GM19193 (cell line): ENCODE results near the gene SBK3.

ENCODE experiments used
- POLR2A ChIP-seq: IDR thresholded peaks from 4 replicates; pipeline ENCODE4 v1.6.1; 2011; ENCODE audit not compliant: insufficient read depth, insufficient read length; ENCODE audit errors: extremely low read depth

SBK3 gene

DNA sequence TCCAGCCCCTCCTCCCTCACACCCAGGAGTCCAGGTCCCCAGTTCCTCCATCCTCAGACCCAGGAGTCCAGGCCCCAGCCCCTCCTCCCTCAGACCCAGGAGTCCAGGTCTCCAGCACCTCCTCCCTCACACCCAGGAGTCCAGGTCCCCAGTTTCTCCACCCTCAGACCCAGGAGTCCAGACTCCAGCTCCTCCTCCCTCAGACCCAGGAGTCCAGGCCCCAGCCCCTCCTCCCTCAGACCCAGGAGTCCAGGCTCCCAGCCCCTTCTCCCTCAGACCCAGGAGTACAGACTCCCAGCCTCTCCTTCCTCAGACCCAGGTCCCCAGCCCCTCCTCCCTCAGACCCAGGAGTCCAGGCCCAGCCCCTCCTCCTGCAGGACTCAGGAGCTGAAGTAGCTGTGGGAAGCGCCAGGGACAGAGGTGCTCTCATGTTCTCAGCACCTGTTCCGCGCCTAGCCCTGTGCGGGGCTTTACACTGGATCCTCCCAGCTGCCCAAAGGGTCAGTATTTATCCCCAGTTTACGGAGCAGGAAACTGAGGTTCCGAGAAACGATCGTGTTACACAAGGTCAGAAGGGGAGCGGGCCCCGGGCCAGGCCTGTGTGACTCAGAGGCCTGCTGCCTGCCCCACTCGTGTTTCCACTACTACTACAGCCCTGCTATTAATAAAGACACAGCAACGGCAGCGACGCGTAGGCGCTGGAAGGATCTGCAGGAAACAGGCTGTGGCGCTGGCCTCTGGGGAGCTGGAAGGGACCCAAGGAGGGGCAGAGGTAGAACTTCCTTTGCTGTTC, 1.7 kb upstream of the SBK3 start:
- no peak for TF ChIP-seq POLR2A

- no peak for TF ChIP-seq POLR2A
These were observed 668 bp upstream of the SBK3 start for GRCh38 chr19:55546011-55546410.

GRCh38 chr19:55544776-55545439, 435 bp downstream of the SBK3 start:
- TF ChIP-seq POLR2A: no peak

GRCh38 chr19:55544014-55544413, 1.3 kb downstream of the SBK3 start:
- TF ChIP-seq POLR2A: no peak

DNA sequence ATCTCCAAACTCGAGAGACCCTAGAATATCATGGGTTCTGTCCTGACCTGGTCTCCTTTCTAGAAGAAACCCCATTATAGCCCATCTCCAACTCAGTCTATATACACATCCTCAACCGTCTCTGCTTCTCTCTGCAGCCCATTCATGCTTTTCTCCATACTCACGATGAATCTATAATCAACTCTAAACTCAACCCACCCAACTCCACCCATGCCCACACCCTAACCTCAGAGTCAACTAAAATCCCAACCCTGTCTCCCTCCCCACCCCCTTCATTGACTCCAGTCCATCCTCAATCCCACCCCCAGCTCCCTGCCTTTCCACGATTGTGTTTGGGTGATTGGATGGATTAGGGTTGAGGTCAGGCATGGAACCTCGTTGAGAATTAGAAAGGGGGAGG, 1.8 kb downstream of the SBK3 start:
- TF ChIP-seq POLR2A: no peak

GRCh38 chr19:55542292-55542855, 3.0 kb downstream of the SBK3 start:
- no peak for TF ChIP-seq POLR2A

- no peak for TF ChIP-seq POLR2A
These were observed 4.3 kb downstream of the SBK3 start for GRCh38 chr19:55541091-55541490.

DNA sequence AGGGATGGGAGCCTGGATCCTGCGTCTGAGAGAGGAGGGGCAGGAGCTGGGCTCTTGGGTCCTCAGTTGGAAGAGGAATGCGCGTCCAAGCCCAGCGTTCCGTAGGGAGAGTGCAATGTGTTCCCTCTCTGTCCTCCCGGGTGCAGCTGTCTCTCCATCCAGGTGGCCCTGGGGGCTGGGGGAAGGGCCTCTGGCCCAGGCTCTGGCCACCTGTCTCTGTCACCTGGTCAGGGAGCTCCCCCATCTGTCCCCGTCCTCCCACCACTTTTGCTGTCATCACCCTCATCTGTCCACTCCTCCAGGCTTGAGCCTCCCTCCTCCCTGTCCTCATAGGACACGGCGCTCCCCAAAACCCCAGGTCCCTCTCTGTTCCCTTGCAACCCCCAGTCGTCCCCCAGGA, 4.7 kb downstream of the SBK3 start:
- TF ChIP-seq POLR2A: no peak

GRCh38 chr19:55539090-55539984, 6.0 kb downstream of the SBK3 start:
- TF ChIP-seq POLR2A: no peak

GRCh38 chr19:55538132-55538531, 7.2 kb downstream of the SBK3 start:
- TF ChIP-seq POLR2A: no peak

- TF ChIP-seq POLR2A: no peak
These were observed 7.6 kb downstream of the SBK3 start for GRCh38 chr19:55537741-55538111.

GRCh38 chr19:55536951-55537740, 8.2 kb downstream of the SBK3 start, which contains the start of gene SBK2:
Gene SBK2 (minus strand): TSS chr19:55537133. CDS start chr19:55536294, 839 bp downstream.
- no peak for TF ChIP-seq POLR2A

- TF ChIP-seq POLR2A: no peak
These were observed 9.0 kb downstream of the SBK3 start for GRCh38 chr19:55536366-55536765.

DNA sequence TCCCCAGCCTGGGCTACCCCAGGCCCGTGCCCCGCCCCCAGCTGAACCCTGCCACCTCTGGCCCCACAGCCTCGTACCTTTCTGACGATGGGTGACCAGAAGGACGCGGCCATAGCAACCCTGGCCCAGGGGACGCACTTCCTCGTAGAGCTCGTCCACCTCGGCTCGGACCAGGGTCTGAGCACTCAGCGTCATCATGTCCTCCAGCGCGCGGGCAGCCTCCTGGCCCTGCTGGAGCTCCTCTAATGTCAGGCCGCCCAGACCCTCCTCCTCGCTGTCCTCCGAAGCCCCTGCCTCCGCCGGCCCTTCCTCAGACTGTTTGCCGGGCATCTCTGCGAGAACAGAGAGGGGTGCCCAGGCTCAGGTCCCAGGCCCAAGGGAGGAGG, 9.4 kb downstream of the SBK3 start:
- TF ChIP-seq POLR2A: no peak

GRCh38 chr19:55535173-55535964, 10.0 kb downstream of the SBK3 start:
- no peak for TF ChIP-seq POLR2A
